A172 (cell line): ENCODE results near the gene HACD2. TPM values are rescaled to one million over a fixed set of nuclear protein-coding genes. Genes with fewer than 3 reads are reported as not detected.
"Not testable (repeated sequence)": the region's sequence is repeated elsewhere in the genome, so short reads cannot be mapped to it uniquely, and the experiment has no call there.

Source experiments
- DNase-seq: peaks from one replicate; pipeline ENCODE4 v3.0.0-alpha.2; 2015; ENCODE audit warnings: low spot score
- total RNA-seq: library from RNA; depleted of rRNA; stranded (reverse); fragments of >200 nt; shearing (Covaris generic); gene quantifications from 2 replicates; pipeline ENCODE4 v1.2.3, GENCODE V29; 2014

Gene HACD2
- total RNA-seq, 1 experiment from 2014 or later: 45.3 TPM

- DNase-seq: not testable (repeated sequence)
Observed at GRCh38 chr3:123611674-123612073, 26.8 kb upstream of the HACD2 start.

GRCh38 chr3:123611082-123611481 is 26.2 kb upstream of the HACD2 start:
- no peak for DNase-seq

GRCh38 chr3:123610331-123610730 is 25.5 kb upstream of the HACD2 start:
- DNase-seq: no peak

- DNase-seq: no peak
Observed at GRCh38 chr3:123609063-123609462, 24.2 kb upstream of the HACD2 start.

GRCh38 chr3:123608263-123608937 is 23.5 kb upstream of the HACD2 start:
- DNase-seq: no peak

- DNase-seq: no peak
Observed at GRCh38 chr3:123606527-123606926, 21.7 kb upstream of the HACD2 start.

GRCh38 chr3:123605789-123606234 is 21.0 kb upstream of the HACD2 start:
- DNase-seq: peak; percentile 77

GRCh38 chr3:123603153-123603552 is 18.3 kb upstream of the HACD2 start:
- not testable (repeated sequence) for DNase-seq

- DNase-seq: peak; percentile 71
Observed at GRCh38 chr3:123602325-123602724, 17.5 kb upstream of the HACD2 start.

- DNase-seq: not testable (repeated sequence)
Observed at GRCh38 chr3:123600863-123601262, 16.0 kb upstream of the HACD2 start.

GRCh38 chr3:123597561-123597960 is 12.7 kb upstream of the HACD2 start:
- no peak for DNase-seq

GRCh38 chr3:123595396-123596180 is 10.7 kb upstream of the HACD2 start:
- no peak for DNase-seq

- DNase-seq: no peak
Observed at GRCh38 chr3:123593381-123593780, 8.5 kb upstream of the HACD2 start.

- DNase-seq: no peak
Observed at GRCh38 chr3:123590685-123591450, 6.0 kb upstream of the HACD2 start.

GRCh38 chr3:123587401-123587800 is 2.5 kb upstream of the HACD2 start:
- DNase-seq: no peak

GRCh38 chr3:123586968-123587367 is 2.1 kb upstream of the HACD2 start:
- DNase-seq: peak; percentile 19

- DNase-seq: peak; percentile 66
Observed at GRCh38 chr3:123586131-123586530, 1.3 kb upstream of the HACD2 start.

GRCh38 chr3:123584284-123584987 is 417 bp downstream of the HACD2 start:
- DNase-seq: no peak

GRCh38 chr3:123583561-123583960 is 1.3 kb downstream of the HACD2 start:
- DNase-seq: no peak

GRCh38 chr3:123582315-123582714 is 2.5 kb downstream of the HACD2 start:
- no peak for DNase-seq

GRCh38 chr3:123576122-123576521 is 8.7 kb downstream of the HACD2 start:
- DNase-seq: no peak

GRCh38 chr3:123571973-123572365 is 12.9 kb downstream of the HACD2 start:
- DNase-seq: no peak
